Stomach (tissue), 19 donors: ENCODE results near the gene STRIP1. TPM values are rescaled to one million over a fixed set of nuclear protein-coding genes. Genes with fewer than 3 reads are reported as not detected.

Experiments used
- DNase-seq, 2 donors: peaks; one replicate each; pipeline versions ENCODE4 v3.0.0 to v3.0.0-alpha.2; 2013 to 2019
- H3K27ac ChIP-seq, 5 donors: fragments of 200-600 bp in 4 of 5; sonication (generic) in 4 of 5; one replicate each; pipeline ENCODE4 v1.5.1; 2013 to 2019; ENCODE audit warnings: mild to moderate bottlenecking in 1 of 5, moderate library complexity in 1 of 5
- H3K27me3 ChIP-seq, 3 donors: fragments of 200-600 bp; sonication (generic); one replicate each; pipeline ENCODE4 v1.5.1; 2017 to 2019; ENCODE audit warnings: mixed run types in 1 of 3
- H3K36me3 ChIP-seq, 4 donors: fragments of 200-600 bp; sonication (generic); 1 replicate in 3 of 4; 2 replicates in 1 of 4; pipeline ENCODE4 v1.5.1; 2016 to 2019
- H3K4me1 ChIP-seq, 4 donors: fragments of 200-600 bp; sonication (generic); one replicate each; pipeline ENCODE4 v1.5.1; 2016 to 2019
- H3K4me3 ChIP-seq, 4 donors: fragments of 200-600 bp; sonication (generic) in 3 of 4; one replicate each; pipeline ENCODE4 v1.5.1; 2016 to 2019; ENCODE audit warnings: mild to moderate bottlenecking in 1 of 4
- H3K9me3 ChIP-seq, 4 donors: fragments of 200-600 bp; sonication (generic); one replicate each; pipeline ENCODE4 v1.5.1; 2016 to 2019
- EP300 ChIP-seq: sonication (generic); formaldehyde crosslinking; IDR thresholded peaks from one replicate; pipeline ENCODE4 v1.6.1; 2017; ENCODE audit warnings: antibody characterized with exemption
- POLR2A ChIP-seq, 4 donors: fragments of 450-650 bp; IDR thresholded peaks; one replicate each; pipeline ENCODE4 v1.6.1; 2016; ENCODE audit warnings: antibody characterized with exemption in 4 of 4, control low read depth in 2 of 4, mild to moderate bottlenecking in 1 of 4, moderate library complexity in 1 of 4
- POLR2AphosphoS5 ChIP-seq, 3 donors: sonication (generic); formaldehyde crosslinking; IDR thresholded peaks; one replicate each; pipeline ENCODE4 v1.6.1; 2016; ENCODE audit warnings: antibody characterized with exemption in 3 of 3
- WGBS, 5 donors: extraction: QIAGEN DNeasy Blood & Tissue Kit in 3 of 5; methylation state at CpG; one replicate each; pipeline versions ENCODE4 v1.1.5 to v1.1.7; 2013 to 2018; 5-methylcytosine and 5-hydroxymethylcytosine counted together
- intact Hi-C: fragments of 100-400 bp; cut with DNase I; formaldehyde crosslinking; loops from one replicate; pipeline ENCODE4 v1.15.1; 2023; ENCODE audit warnings: low total_unique reads
- long read RNA-seq, 10 donors: transcript quantifications; one replicate each; lab custom pipeline, GENCODE V29; 2026
- polyA plus RNA-seq, 3 donors: library from polyadenylated mRNA; stranded (reverse); fragments of 200-250 nt; gene quantifications; one replicate each; pipeline ENCODE4 v1.2.3, GENCODE V29; 2013
- total RNA-seq, 5 donors: library from RNA; depleted of rRNA; stranded (reverse); fragments of >200 nt; gene quantifications; one replicate each; pipeline versions ENCODE4 v1.1.0 to v1.2.3, GENCODE V29; 2014 to 2016
- TF ChIP-seq, protein P1 (sequence below), 7 experiments: fragments of 450-650 bp in 4 of 7; fragments of 200-600 bp in 3 of 7; sonication (generic) in 3 of 7; IDR thresholded peaks; one replicate each; pipeline ENCODE4 v1.5.1; 2016 to 2019; ENCODE audit warnings: antibody characterized with exemption in 7 of 7, control low read depth in 2 of 7, mild to moderate bottlenecking in 1 of 7
- donor health status: healthy with polysubstance abuse.
- donor health status: Bipolar disorder and iron deficiency.
- donor health status: healthy.

Gene STRIP1, protein sequence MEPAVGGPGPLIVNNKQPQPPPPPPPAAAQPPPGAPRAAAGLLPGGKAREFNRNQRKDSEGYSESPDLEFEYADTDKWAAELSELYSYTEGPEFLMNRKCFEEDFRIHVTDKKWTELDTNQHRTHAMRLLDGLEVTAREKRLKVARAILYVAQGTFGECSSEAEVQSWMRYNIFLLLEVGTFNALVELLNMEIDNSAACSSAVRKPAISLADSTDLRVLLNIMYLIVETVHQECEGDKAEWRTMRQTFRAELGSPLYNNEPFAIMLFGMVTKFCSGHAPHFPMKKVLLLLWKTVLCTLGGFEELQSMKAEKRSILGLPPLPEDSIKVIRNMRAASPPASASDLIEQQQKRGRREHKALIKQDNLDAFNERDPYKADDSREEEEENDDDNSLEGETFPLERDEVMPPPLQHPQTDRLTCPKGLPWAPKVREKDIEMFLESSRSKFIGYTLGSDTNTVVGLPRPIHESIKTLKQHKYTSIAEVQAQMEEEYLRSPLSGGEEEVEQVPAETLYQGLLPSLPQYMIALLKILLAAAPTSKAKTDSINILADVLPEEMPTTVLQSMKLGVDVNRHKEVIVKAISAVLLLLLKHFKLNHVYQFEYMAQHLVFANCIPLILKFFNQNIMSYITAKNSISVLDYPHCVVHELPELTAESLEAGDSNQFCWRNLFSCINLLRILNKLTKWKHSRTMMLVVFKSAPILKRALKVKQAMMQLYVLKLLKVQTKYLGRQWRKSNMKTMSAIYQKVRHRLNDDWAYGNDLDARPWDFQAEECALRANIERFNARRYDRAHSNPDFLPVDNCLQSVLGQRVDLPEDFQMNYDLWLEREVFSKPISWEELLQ
- 100 to 1,000 TPM in 1 of 5 donors, 10 to 100 TPM in 4; 36.9 to 262 (median 59.3) TPM for total RNA-seq
- polyA plus RNA-seq, result 10 to 100 TPM in 1 of 3 donors, 1 to 10 TPM in 2; 6.7 to 10.6 (median 7.6) TPM
- long read RNA-seq, donor 1, partial matches to known transcripts, result 0 of 1 reads
- long read RNA-seq, donor 1, other reads (novel, unspliced or antisense), result 0 of 1 reads
- long read RNA-seq, donor 2, partial matches to known transcripts, result 0 of 1 reads
- long read RNA-seq, donor 2, other reads (novel, unspliced or antisense), result 0 of 1 reads
- long read RNA-seq, donor 3, partial matches to known transcripts, result 5 of 6 reads
- long read RNA-seq, donor 3, other reads (novel, unspliced or antisense), result 0 of 6 reads
- long read RNA-seq, donor 4, result 0 reads
- long read RNA-seq, donor 5, partial matches to known transcripts, result 0 of 1 reads
- long read RNA-seq, donor 5, other reads (novel, unspliced or antisense), result 0 of 1 reads
- long read RNA-seq, donor 6, result 0 reads
- long read RNA-seq, donor 7, partial matches to known transcripts, result 0 of 2 reads
- long read RNA-seq, donor 7, other reads (novel, unspliced or antisense), result 0 of 2 reads
- long read RNA-seq, donor 8, partial matches to known transcripts, result 0 of 3 reads
- long read RNA-seq, donor 8, other reads (novel, unspliced or antisense), result 0 of 3 reads
- long read RNA-seq, donor 9, result 0 reads
- long read RNA-seq, donor 10, partial matches to known transcripts, result 0 of 2 reads
- long read RNA-seq, donor 10, other reads (novel, unspliced or antisense), result 0 of 2 reads

GRCh38 chr1:110034451-110035235, at the start of gene STRIP1:
Gene STRIP1, plus strand, starts transcription at chr1:110034624. Its CDS starts 14 bp downstream, at chr1:110034638.
- 0 to 1% (median 0%) methylated on average over 32 to 66 of the region's 66 CpGs for WGBS, 5 donors
- Histone ChIP-seq H3K27ac (peak within 1 kb of the TSS; percentile 86 to 93 (median 90)), H3K4me1 (peaks cover 10 to 39% (median 23%) of the 10 kb centered on the region in 4 donors), H3K36me3 (peaks cover 20 to 28% (median 23%) of the 10 kb centered on the region in 4 donors), H3K27me3 (no peaks in the 10 kb centered on the region), H3K4me3 (peak within 1 kb of the TSS; percentile 88 to 100 (median 98)), H3K9me3 (no peaks in the 10 kb centered on the region)
- TF ChIP-seq POLR2AphosphoS5 (IDR thresholded peaks at IDR 0.05) (peak; percentile 86 to 91 (median 89)), POLR2A (IDR thresholded peaks at IDR 0.05) (no peak)
- intact Hi-C loops, result no loop called here
- DNase-seq, result peak; percentile 94 to 98

DNA sequence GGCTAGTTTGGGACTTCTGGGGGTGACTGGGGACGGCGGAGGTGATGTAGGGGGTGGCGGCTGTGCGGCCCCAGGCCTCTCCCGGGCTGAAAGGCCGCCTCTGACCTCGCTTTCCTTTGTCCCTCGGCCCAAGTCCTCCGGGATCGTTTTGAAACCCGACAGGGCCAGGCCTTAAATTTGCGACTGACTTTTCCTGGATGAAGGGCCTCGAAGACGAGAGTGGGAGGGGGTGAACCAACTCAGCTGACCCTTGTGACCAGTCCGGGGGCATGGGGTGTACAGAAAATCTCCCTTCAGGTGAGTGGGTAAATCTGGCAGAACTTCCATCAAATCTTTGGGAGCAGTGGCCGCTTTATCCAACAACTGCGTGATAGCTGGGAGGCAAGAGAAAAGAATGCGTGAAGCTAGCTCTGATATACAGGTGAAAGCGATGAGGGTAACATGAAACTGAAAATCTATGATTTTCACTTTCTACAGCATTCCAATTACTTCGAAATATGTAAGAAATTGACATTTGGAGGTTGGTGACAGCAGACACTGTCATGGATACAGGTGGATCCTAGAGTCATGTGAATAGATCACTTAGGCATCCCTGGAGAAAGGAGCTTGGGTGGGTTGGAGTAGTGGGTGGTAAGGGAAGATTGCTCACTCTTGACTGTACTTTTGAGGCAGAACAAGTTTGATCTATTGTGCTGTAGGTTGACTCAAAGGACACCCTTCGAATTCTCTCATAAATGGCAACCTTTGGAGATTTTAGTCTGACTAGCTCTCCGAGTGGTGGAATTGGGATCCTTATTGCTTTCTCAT, 49.0 kb upstream of the STRIP1 start:
- Histone ChIP-seq H3K4me3 (peak overlapping the region; percentile 64 to 75 (median 70)), H3K9me3 (no peaks in the 10 kb centered on the region), H3K27me3 (no peaks in the 10 kb centered on the region), H3K4me1 (peaks cover 48 to 74% (median 54%) of the 10 kb centered on the region in 4 donors), H3K27ac (peak overlapping the region; percentile 94 to 99 (median 97)), H3K36me3 (peaks cover 0 to 8% (median 0%) of the 10 kb centered on the region in 4 donors)
- intact Hi-C loops, result loop anchor here (2.0 kb wide), 1 partner anchor 209 kb away; no protein-coding TSS in a partner anchor
- 7 to 14% (median 8%) methylated on average over 16 to 22 of the region's 22 CpGs for WGBS, 5 donors
- DNase-seq, result peak; percentile 22 to 27
- no peak for TF ChIP-seq POLR2A (IDR thresholded peaks at IDR 0.05)
- TF ChIP-seq, protein P1, sequence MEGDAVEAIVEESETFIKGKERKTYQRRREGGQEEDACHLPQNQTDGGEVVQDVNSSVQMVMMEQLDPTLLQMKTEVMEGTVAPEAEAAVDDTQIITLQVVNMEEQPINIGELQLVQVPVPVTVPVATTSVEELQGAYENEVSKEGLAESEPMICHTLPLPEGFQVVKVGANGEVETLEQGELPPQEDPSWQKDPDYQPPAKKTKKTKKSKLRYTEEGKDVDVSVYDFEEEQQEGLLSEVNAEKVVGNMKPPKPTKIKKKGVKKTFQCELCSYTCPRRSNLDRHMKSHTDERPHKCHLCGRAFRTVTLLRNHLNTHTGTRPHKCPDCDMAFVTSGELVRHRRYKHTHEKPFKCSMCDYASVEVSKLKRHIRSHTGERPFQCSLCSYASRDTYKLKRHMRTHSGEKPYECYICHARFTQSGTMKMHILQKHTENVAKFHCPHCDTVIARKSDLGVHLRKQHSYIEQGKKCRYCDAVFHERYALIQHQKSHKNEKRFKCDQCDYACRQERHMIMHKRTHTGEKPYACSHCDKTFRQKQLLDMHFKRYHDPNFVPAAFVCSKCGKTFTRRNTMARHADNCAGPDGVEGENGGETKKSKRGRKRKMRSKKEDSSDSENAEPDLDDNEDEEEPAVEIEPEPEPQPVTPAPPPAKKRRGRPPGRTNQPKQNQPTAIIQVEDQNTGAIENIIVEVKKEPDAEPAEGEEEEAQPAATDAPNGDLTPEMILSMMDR (IDR thresholded peaks at IDR 0.05), result no peak

GRCh38 chr1:109986054-109986444, 48.4 kb upstream of the STRIP1 start:
- no peak for DNase-seq
- H3K4me1 ChIP-seq, result peaks cover 44 to 74% (median 55%) of the 10 kb centered on the region in 4 donors
- 82 to 90% (median 88%) methylated on average over 3 of the region's 3 CpGs for WGBS, 5 donors
- H3K27ac ChIP-seq, result peak overlapping the region in 4 of 5 donors; percentile 94 to 99 (median 96)
- peak overlapping the region; percentile 64 to 75 (median 70) for H3K4me3 ChIP-seq
- no peaks in the 10 kb centered on the region for H3K27me3 ChIP-seq
- TF ChIP-seq, protein P1 (IDR thresholded peaks at IDR 0.05), result no peak
- TF ChIP-seq POLR2A (IDR thresholded peaks at IDR 0.05) (no peak), EP300 (no peak), POLR2AphosphoS5 (IDR thresholded peaks at IDR 0.05) (no peak)
- intact Hi-C loops, result no loop called here
- no peaks in the 10 kb centered on the region for H3K9me3 ChIP-seq
- peaks cover 0 to 8% (median 0%) of the 10 kb centered on the region in 4 donors for H3K36me3 ChIP-seq
